HG03469 (cell line): Measurements from ENCODE around the gene CRTC1.

ENCODE experiments used
- ATAC-seq: cut with Tn5 transposase; IDR thresholded peaks from one replicate; pipeline ENCODE4 v1.9.1; 2021; ENCODE audit warnings: mild to moderate bottlenecking, moderate library complexity, moderate number of reproducible peaks; ENCODE audit not compliant: unreplicated experiment

CRTC1 gene

DNA sequence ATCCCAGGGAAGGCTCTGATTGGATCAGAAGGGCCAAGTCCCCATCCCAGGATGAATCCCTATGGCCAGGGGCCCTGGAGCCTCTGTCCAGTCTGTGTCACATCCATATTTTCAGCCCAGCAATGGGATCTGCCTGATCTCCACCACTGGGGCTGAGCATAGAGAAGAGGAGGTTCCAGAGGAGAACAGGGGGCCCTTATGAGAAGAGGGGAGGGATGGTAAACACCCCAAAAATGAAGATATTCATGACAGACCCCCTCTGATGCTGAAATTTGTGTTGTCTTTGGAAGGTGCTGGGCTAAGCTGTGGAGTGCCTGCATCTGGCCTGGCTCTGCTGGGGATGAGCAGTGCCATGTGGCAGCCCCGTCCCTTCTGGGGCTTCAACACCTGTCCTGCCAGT, 32.2 kb upstream of the CRTC1 start:
- no peak for ATAC-seq

- no peak for ATAC-seq
These were observed 31.7 kb upstream of the CRTC1 start for GRCh38 chr19:18651733-18652132.

DNA sequence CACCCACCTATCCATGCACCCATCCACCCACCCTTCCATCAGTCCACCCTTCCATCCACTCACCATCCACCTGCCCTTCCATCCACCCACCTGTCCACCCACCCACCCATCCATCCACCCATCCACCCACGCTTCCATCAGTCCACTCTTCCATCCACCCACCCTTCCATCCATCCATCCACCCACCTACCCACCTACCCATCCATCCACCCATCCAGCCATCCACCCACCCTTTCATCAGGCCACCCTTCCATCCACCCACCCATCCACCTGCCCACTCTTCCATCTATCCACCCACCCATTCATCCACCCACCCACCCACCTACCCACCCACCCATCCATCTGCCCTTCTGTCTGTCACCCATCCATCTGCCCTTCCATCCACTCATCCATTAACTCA, 29.6 kb upstream of the CRTC1 start:
- no peak for ATAC-seq

DNA sequence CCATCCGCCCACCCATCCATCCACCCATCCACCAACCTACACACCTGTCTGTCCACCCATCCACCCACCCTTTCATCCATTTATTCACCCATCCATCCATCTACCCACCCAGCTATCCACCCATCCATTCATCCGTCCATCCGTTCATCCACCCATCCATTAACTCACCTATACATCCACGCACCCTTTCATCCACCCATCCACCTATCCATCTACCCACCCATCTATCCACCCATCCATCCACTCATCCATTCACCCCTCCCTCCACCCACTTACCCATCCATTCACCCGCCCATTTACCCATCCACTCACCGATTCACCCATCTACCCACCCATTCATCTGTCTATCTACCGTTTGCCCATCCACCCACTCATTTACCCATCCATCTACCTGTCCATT, 29.0 kb upstream of the CRTC1 start:
- ATAC-seq, result no peak

- no peak for ATAC-seq
These were observed 28.2 kb upstream of the CRTC1 start for GRCh38 chr19:18655173-18655844.

- ATAC-seq, result no peak
These were observed 27.0 kb upstream of the CRTC1 start for GRCh38 chr19:18656337-18657086.

- no peak for ATAC-seq
These were observed 25.7 kb upstream of the CRTC1 start for GRCh38 chr19:18657590-18658365.

DNA sequence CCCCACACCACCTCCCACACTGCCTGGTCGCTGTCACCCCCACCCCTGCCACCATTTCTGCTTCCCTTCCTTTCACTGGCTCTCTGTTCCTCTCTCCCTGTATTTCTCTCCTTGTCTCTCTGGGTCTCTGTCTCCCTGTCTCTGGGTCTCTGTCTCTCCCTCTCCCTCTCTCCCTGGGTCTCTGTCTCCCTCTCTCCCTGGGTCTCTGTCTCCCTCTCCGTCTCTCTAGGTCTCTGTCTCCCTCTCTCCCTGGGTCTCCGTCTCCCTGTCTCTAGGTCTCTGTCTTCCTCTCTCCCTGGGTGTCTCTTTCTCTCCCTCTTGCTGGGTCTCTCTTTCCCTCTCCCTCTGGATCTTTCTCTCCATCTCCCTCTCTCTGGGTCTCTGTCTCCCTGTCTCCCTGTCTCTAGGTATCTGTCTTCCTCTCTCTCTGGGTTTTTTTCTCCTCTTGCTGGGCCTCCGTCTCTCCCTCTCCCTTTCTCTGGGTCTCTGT, 25.1 kb upstream of the CRTC1 start:
- no peak for ATAC-seq

GRCh38 chr19:18659281-18660050, 24.0 kb upstream of the CRTC1 start:
- ATAC-seq, result no peak

GRCh38 chr19:18660051-18660910, 23.2 kb upstream of the CRTC1 start:
- no peak for ATAC-seq

- no peak for ATAC-seq
These were observed 22.4 kb upstream of the CRTC1 start for GRCh38 chr19:18660939-18661670.

DNA sequence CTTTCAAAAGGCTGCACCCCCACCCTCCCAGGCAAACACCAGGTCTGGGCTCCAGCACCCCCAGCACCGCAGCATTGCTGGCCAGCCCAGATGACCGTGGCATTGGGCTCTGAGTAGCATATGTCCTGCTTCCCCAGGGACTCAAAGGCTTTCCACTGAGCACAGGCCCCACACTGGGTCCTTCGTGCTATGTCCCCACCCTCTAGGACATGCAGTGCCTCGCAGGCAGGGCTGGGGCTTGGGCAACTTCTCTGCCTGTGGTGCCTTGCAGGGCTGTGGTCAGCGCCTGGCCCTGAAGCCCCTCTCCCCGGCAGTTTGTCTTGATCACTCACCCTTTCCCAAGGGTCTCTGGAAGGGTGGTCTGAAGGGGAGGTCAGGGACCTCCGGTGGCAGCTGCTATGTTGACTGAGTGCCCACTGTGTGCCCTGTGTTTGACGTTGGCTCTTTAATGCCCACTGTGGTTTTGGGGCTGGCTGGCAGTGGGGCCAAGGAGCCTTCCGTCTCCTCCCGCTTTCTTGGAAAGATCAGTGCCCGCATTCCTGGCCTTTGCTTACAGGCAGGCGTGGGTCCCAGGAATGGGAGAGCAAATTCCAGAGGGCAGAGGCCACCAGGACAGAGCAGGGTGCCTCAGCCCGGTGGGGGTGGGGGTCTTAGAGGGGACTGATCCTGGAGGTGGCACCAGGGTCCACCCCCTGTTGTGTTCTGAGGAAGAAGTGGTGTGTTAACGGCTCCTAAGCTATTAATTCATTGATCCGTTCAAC, 20.3 kb upstream of the CRTC1 start:
- ATAC-seq, result no peak

- ATAC-seq, result no peak
These were observed 19.4 kb upstream of the CRTC1 start for GRCh38 chr19:18663940-18664530.

DNA sequence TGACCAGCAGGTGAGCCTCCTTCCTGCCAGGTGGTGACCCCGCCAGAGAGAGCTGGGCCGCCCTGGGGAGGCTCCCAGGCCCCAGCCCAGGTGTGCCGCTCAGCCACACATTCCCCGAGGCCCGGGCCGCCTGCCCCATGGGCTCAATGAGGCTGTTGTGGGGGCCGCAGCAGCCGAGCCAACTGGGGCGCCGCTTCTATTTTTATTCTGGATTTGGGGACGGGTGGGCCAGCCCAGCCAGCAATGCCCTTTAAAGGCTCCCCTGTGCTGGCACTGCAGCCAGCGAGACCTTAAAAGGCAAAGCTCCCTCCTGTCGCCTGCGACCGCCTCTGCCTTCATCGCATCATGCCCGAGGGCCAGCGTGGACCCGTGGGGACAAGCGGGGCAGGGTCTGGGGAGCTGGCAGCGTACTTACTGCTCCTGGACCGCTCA, 17.7 kb upstream of the CRTC1 start:
- no peak for ATAC-seq

DNA sequence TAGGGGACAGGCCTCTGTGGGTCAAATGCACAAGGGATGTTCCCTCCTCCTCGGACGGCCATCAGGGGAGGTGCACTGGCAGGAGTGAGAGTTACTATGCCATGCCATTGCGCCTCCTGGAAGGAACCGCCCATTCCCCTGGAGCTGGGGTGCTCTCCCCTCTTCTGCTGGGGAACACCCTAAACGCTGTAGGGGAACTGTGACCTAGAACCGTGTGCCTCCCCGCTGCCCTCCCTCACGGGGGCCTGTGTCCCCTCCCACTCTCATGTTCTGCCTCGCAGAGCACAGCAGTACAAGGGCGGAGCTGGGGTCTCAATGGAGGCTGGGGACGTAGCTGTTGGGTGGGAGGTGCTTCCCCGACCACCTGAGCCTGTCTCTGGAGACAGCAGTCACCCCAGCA, 17.2 kb upstream of the CRTC1 start:
- ATAC-seq, result no peak

DNA sequence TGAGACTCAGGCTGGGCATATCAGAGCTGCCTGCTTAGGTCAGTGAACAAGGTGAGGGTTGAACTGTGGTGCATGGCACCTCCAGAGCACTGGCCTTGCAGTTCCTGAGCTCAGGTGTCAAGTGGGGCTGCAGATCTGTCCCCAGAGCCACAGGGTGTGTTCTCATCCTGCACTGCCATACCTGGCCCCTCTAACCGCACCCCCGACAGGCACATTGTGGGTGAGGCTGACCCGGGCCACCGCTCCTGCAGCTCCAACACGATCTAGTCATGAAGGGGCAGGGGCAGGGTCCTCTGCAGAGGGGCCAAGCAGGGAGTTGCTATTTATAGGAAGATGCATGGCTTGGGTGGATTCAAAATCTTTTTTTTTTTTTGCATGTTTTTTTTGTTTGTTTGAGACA, 16.7 kb upstream of the CRTC1 start:
- ATAC-seq, result no peak

GRCh38 chr19:18667531-18668251, 15.8 kb upstream of the CRTC1 start:
- ATAC-seq, result no peak

DNA sequence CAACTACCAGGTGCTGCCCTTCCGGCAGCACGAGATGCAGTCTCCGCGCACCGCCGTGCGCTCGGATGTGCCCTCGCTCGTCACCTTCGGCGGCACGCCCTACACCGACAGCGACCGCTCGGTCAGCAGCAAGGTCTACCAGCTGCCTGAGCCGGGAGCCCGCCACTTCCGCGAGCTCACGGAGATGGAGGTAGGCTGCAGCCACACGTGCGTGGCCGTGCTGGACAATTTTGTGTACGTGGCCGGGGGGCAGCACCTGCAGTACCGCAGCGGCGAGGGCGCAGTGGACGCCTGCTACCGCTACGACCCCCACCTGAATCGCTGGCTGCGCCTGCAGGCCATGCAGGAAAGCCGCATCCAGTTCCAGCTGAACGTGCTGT, 15.2 kb upstream of the CRTC1 start:
- ATAC-seq, result no peak
